SU-DHL-6 (cell line): ENCODE measurements around the gene TTR.

Experiments
- EZH2phosphoT487 ChIP-seq: fragments of 200-600 bp; sonication (generic), shearing (Covaris generic); conservative IDR thresholded peaks from 2 replicates; pipeline ENCODE4 v1.6.1; 2018; ENCODE audit warnings: mild to moderate bottlenecking, antibody characterized with exemption, low read length, moderate library complexity, mixed read lengths
- TF ChIP-seq, protein P1 (sequence below): fragments of 200-600 bp; sonication (generic); IDR thresholded peaks from one replicate; pipeline ENCODE4 v1.5.1; 2017; ENCODE audit warnings: antibody characterized with exemption, mild to moderate bottlenecking, low read length, moderate library complexity; ENCODE audit not compliant: insufficient read depth, poor library complexity, severe bottlenecking

DNA sequence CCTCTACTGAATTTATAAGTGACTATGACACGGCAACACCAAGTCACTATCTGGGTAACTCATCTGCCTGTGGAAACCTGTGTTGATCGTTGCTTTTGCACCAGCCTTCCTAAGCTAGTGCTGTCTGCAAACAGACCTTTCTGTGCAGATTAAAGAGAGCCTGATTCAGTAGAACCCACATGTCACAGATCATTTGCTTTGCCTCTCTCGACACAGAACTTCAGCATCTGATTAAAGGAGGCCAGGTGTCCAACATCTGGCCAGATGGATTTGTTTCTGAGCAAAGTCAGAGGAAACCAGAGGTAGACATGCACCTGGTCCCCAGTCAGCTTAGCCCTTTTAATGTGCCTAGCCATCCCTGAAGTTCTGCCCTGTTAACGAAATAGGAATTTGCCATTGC lies 15.0 kb upstream of the TTR start:
- TF ChIP-seq, protein P1, sequence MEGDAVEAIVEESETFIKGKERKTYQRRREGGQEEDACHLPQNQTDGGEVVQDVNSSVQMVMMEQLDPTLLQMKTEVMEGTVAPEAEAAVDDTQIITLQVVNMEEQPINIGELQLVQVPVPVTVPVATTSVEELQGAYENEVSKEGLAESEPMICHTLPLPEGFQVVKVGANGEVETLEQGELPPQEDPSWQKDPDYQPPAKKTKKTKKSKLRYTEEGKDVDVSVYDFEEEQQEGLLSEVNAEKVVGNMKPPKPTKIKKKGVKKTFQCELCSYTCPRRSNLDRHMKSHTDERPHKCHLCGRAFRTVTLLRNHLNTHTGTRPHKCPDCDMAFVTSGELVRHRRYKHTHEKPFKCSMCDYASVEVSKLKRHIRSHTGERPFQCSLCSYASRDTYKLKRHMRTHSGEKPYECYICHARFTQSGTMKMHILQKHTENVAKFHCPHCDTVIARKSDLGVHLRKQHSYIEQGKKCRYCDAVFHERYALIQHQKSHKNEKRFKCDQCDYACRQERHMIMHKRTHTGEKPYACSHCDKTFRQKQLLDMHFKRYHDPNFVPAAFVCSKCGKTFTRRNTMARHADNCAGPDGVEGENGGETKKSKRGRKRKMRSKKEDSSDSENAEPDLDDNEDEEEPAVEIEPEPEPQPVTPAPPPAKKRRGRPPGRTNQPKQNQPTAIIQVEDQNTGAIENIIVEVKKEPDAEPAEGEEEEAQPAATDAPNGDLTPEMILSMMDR = no peak
- TF ChIP-seq EZH2phosphoT487 = no peak
